Muscle of arm (tissue), 12 donors: ENCODE measurements around the gene PLCD1. TPM values are rescaled to one million over a fixed set of nuclear protein-coding genes. Genes with fewer than 3 reads are reported as not detected.
"Not testable (repeated sequence)": the region's sequence is repeated elsewhere in the genome, so short reads cannot be mapped to it uniquely, and the experiment has no call there.

Experiments used
- DNase-seq: peaks from one replicate; pipeline ENCODE4 v3.0.0-alpha.2; 2013
- polyA plus RNA-seq, 12 donors: library from polyadenylated mRNA; unstranded; fragments of 120-200 nt; gene quantifications; one replicate each; pipeline ENCODE4 v1.2.1, GENCODE V29; 2013; ENCODE audit not compliant: insufficient read length in 12 of 12

PLCD1 gene
- polyA plus RNA-seq, 12 donors: 8.7 to 29.9 (median 13.0) TPM; not detected in 1

- DNase-seq: peak; percentile 68
Measured at GRCh38 chr3:38039101-38039898, 9.9 kb upstream of the PLCD1 start, which contains the start of gene DLEC1. Gene DLEC1 (plus strand): TSS chr3:38039208. CDS start chr3:38039226, 18 bp downstream.

GRCh38 chr3:38038447-38038911, 9.0 kb upstream of the PLCD1 start:
- no peak for DNase-seq

DNA sequence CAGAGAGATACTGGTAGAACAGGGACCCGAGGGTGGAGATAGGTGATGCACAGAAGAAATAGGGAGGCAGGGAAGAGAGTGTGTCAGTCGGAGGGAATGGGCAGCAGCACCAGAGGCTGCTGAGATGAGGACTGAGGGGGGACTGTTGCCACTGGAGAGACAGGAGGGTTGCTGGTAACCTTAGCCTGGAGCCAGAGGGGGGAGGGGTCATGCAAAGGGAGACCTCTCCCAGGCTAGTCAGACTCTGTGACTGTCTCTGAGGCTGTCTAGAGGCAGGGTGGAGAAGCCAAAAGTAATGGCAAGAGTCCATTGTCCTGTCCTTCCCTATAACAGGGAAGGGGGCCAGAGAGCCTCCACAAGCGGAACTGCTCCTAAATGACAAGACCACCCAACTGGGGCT, 7.5 kb upstream of the PLCD1 start:
- no peak for DNase-seq

GRCh38 chr3:38036286-38036685, 6.8 kb upstream of the PLCD1 start:
- DNase-seq: no peak

GRCh38 chr3:38034335-38034734, 4.9 kb upstream of the PLCD1 start:
- DNase-seq: not testable (repeated sequence)

- not testable (repeated sequence) for DNase-seq
Measured at GRCh38 chr3:38033586-38033985, 4.1 kb upstream of the PLCD1 start.

DNA sequence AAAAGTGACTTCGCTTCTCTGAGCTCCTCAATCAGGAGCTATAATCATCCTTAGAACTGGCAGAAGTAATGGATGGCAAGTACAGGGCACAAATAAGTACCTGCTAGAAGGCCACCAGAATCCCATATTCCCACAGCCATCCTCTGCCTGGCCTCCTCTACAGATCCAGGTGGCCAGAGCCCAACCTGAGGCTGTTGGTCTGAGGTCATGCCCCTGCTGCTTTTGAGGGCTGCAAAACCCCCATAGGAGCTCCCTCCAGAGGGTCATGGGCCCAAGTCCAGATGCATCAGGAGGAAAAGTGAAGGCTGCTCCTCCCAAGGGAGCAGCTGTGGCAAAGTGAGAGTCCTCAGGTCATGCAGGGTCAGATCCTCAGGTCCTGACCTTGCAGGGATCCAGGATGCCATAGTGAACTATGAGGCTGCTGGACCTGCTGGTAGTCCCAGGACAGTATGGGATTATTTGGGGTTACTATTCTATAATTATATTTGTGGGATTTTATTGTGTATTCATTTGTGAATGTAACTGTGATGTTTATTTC, 3.0 kb upstream of the PLCD1 start:
- DNase-seq: no peak

DNA sequence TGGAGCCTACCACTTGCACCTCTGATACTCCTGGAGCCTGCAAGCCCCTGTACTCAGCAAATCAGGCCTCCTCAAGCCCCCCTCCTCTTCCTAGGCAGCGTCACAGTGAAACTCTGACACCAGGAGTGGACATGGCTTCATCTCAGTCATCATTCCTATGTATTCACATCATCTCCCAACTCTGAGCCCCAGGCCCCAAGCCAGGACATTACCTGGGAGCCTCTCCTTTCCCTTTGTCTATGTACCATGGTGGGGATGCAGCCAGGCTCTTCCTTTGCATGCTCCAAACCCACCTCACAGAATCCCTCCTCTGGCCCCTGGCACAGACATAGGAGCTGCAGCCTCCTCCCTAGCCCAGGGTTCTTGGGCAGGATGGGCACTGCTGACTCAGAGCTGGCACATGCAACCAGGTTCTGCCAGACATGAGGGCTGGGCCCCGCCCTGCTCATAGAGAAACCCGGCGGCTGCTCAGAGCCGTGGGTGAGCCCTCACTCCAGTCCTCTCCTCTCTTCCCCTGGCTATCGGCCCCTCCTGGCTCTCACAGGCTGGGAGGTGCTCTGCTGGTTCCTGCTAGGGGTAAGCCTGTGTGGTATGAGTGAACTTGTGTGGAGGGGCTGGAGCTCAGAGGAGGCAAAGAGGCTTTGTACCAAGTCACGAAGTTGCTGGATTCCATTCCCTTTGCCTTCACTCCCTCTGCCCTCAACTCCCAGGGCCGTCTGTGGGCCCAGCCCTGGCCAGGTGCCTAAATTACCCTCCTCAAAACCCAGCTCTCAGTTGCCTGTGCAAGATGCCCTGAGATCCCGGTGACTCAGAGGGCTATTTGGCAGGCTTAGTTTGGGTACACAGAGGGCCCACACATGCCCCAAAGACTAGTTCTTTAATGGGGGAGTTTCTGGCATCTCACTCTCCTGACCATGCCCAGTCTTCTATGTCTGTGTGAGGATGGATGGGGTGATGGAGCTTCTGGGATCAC, 1.9 kb upstream of the PLCD1 start:
- DNase-seq: no peak

- no peak for DNase-seq
Measured at GRCh38 chr3:38030126-38031021, 932 bp upstream of the PLCD1 start.

DNA sequence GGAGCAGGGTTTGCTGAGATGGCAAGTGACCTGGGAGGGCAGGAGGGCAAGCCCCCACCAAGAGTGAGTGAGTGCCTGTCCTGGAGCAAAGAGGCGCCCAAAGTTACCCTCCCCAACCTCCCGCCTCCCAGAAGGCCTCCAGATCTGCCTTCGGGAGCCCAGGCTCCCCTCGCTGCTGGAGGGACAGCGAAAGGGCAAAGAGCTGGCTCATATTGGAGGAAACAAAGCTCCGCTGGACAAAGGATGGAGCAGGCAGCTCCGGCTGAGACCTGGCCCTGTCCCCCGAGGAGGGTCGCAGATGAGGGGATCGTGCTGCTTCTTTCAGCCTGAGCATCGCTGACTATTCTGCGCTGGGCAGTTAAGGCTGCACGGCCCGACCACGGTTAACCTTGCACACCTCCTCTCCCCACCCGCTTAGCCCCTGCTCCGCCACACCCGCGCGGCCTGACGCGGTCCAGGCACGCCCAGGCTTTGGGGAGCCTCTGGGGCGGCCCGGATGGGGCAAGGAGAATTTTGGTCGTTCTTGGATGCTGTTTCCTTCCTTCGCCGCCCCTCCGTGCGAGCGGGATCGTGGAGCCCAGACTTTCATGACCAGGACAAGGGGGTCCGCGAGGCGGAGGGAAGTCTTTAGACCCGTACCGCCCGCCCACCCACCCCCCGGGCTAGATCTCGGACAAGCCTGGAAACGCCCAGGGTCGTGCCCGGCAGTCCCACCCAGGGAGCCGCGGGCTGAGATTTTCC, 651 bp downstream of the PLCD1 start:
- no peak for DNase-seq

- DNase-seq: no peak
Measured at GRCh38 chr3:38027466-38028465, 1.7 kb downstream of the PLCD1 start.

DNA sequence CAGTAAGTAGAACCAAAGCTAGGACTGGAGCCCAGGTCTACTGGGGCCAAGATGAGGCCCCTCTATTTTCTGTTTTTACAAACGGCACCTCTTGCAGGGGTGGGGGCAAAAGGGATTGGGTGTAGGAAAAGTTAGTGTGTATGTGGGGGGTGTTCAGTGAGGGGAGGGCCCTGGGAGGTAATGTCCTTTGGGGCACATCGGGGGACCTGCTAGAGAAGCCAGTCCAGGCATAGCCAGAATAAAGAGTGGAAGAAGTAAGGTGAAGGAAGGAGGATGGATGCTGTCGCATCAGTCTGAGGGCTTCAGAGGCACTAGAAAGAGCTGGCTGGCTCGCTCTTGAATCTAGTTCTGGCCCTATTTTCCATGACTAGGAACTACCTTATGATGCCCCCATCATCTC, 2.6 kb downstream of the PLCD1 start:
- no peak for DNase-seq

DNA sequence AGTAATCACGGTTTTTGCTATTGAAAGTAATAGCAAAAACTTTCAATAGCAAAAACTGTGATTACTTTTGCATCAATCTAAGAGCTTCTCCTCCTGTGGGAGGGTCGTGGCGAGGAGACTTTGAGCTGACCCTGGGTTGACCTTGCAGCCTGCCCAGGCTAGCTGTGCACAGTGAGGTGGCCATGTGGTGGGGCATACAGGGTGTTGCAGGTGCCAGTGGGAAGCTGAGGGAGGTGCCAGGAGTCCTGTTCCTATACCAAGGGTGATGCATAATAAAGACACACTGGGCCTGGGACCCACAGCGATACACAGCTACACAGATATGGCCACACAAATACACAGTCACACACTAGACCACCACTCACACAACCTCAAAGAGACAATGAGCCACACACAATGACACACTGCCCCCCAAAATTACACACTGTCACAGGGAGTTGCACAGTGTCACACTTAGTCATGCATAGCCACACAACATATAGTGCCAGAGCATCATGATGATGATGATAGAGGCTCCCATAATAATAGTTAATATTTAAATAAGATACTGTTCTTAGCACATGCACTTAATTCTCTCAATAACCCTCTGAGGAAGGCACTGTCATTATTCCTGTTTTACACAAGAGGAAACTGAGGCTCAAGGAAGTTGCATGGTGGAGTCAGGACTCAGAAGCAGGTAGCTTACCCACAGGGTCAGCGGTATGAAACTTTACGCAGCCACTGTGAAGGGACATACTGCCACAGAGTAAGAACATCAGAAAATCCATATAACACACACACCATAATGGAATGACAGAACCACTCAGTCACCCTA, 6.3 kb downstream of the PLCD1 start:
- DNase-seq: no peak

GRCh38 chr3:38022301-38022700, 7.1 kb downstream of the PLCD1 start:
- no peak for DNase-seq

GRCh38 chr3:38021196-38021595, 8.2 kb downstream of the PLCD1 start:
- DNase-seq: no peak

DNA sequence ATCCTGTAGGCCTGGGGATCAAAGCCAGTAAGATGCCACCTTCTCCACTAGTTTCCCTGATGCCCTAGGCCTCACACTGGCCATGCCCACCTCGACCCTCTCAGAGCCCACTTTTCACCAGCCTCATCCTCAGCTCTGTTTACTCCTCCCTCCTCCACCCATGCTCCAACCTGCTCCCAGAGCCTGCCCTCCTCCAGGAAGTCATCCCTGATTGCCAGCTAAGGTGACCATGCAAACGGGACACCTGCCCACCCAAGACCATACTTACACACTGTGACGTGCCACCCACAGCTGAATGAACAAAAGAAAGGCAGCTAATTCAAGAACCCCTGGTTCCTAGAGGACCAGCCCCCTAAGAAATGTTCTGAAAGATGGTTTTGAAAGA, 9.1 kb downstream of the PLCD1 start:
- DNase-seq: no peak

DNA sequence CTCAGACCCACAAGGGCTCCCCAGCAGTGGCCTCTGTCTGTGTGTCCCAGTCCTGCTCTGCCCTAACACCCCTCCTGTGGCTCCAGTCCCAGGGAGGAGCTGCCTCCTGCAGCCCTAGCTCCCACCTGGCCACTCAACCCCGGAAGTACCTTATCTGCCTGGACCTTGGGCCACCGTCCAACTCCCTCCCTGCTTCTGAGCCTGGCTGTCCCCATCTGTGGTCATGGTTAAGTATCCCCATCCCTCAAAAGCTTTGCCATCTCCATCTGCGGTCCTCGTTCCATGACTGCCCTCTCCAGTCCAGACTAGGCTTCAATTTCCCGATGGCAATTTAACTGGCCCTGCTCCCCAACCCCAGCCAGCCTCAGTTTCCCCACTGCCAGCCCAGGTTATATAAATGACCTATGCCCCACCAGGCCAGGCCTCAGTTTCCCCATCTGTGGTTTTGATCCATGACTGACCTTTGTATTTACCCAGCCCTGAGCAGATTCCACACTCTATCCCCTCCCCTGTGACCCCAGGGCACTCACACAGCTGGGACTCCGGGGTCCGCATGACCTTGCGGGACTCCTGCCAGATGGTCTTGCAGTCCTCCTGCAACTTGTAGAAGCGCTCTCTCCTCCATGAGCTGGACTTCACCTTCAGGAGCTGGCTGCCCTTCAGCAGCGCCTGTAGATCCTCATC, 9.6 kb downstream of the PLCD1 start:
- DNase-seq: no peak
